GM23248 (cell line): ENCODE data around the gene NAA20. TPM values are rescaled to one million over a fixed set of nuclear protein-coding genes. Genes with fewer than 3 reads are reported as not detected.

Experiments
- DNase-seq: peaks from one replicate; pipeline ENCODE4 v3.0.0-alpha.2; 2015
- H2AFZ ChIP-seq: fragments of 200-600 bp; sonication (generic); 2 replicates; pipeline ENCODE4 v1.6.1; 2016; ENCODE audit warnings: antibody characterized with exemption
- H3F3A ChIP-seq: fragments of 200-600 bp; sonication (generic); 2 replicates; pipeline ENCODE4 v1.6.1; 2016; ENCODE audit warnings: mild to moderate bottlenecking, antibody characterized with exemption, mixed run types; ENCODE audit not compliant: insufficient read depth
- H3K27ac ChIP-seq: fragments of 200-600 bp; sonication (generic); 2 replicates; pipeline ENCODE4 v1.5.1; 2016; ENCODE audit warnings: mild to moderate bottlenecking
- H3K27me3 ChIP-seq: fragments of 200-600 bp; sonication (generic); replicated peaks from 2 replicates; pipeline ENCODE4 v1.6.1; 2016; ENCODE audit warnings: mild to moderate bottlenecking; ENCODE audit not compliant: insufficient read depth
- H3K36me3 ChIP-seq: fragments of 200-600 bp; sonication (generic); 2 replicates; pipeline ENCODE4 v1.6.1; 2016; ENCODE audit warnings: low read depth, mild to moderate bottlenecking
- H3K4me1 ChIP-seq: fragments of 200-600 bp; sonication (generic); 2 replicates; pipeline ENCODE4 v1.6.1; 2016; ENCODE audit warnings: mild to moderate bottlenecking; ENCODE audit not compliant: insufficient read depth
- H3K4me2 ChIP-seq: fragments of 200-600 bp; sonication (generic); one replicate; pipeline ENCODE4 v1.6.1; 2016; ENCODE audit warnings: mild to moderate bottlenecking; ENCODE audit not compliant: unreplicated experiment
- H3K4me3 ChIP-seq: fragments of 200-600 bp; sonication (generic); 2 replicates; pipeline ENCODE4 v1.5.1; 2016; ENCODE audit warnings: mild to moderate bottlenecking
- H3K79me2 ChIP-seq: fragments of 200-600 bp; sonication (generic); 2 replicates; pipeline ENCODE4 v1.6.1; 2016; ENCODE audit warnings: mild to moderate bottlenecking; ENCODE audit not compliant: insufficient read depth
- H3K9ac ChIP-seq: fragments of 200-600 bp; sonication (generic); 2 replicates; pipeline ENCODE4 v1.6.1; 2016; ENCODE audit warnings: mild to moderate bottlenecking
- H3K9me2 ChIP-seq: fragments of 200-600 bp; sonication (generic); 2 replicates; pipeline ENCODE4 v1.6.1; 2016; ENCODE audit warnings: mixed run types, mild to moderate bottlenecking, moderate library complexity; ENCODE audit not compliant: insufficient read depth
- H3K9me3 ChIP-seq: fragments of 200-600 bp; sonication (generic); one replicate; pipeline ENCODE4 v1.6.1; 2017; ENCODE audit warnings: low read depth
- H4K20me1 ChIP-seq: fragments of 200-600 bp; sonication (generic); 2 replicates; pipeline ENCODE4 v1.6.0; 2016; ENCODE audit not compliant: insufficient read depth
- EZH2 ChIP-seq: fragments of 200-600 bp; sonication (generic); IDR thresholded peaks from 2 replicates; pipeline ENCODE4 v1.6.1; 2018; ENCODE audit warnings: antibody characterized with exemption, mild to moderate bottlenecking; ENCODE audit not compliant: insufficient read depth, poor library complexity, severe bottlenecking
- EZH2phosphoT487 ChIP-seq: fragments of 200-600 bp; sonication (generic); IDR thresholded peaks from 2 replicates; pipeline ENCODE4 v1.6.1; 2018; ENCODE audit warnings: antibody characterized with exemption, moderate library complexity, mild to moderate bottlenecking, low read depth; ENCODE audit not compliant: insufficient read depth
- WGBS, 2 experiments: methylation state at CpG; one replicate each; pipeline ENCODE4 v1.1.6; 2015 to 2017; ENCODE audit warnings: low lambda C conversion rate in 2 of 2, low coverage in 1 of 2; ENCODE audit errors: missing lambda C conversion rate in 2 of 2; 5-methylcytosine and 5-hydroxymethylcytosine counted together
- in situ Hi-C: fragments of 300-500 bp; cut with MboI; formaldehyde crosslinking; loops from 2 replicates; pipeline ENCODE4 v1.15.0; 2020
- polyA plus RNA-seq: library from polyadenylated mRNA; unstranded; fragments of >200 nt; fragmentation: Nextera tagmentation; extraction: Ambion mirVana; gene quantifications from 2 replicates; pipeline ENCODE4 v1.2.1, GENCODE V29; 2016
- total RNA-seq: library from RNA; depleted of rRNA; stranded (reverse); fragments of >200 nt; shearing (Covaris generic); gene quantifications from 2 replicates; pipeline ENCODE4 v1.2.3, GENCODE V29; 2014

Gene NAA20
- total and polyA plus RNA-seq, 2 experiments from 2014 or later: 66.4 to 163 TPM

- peak; percentile 82 for DNase-seq
- Histone ChIP-seq H3K27ac (peak overlapping the region; percentile 96), H2AFZ (peak overlapping the region; percentile 32; the same call in 1 of the 2 replicates), H4K20me1 (no peaks in the 10 kb centered on the region), H3K9me3 (no peaks in the 10 kb centered on the region), H3K9me2 (no peaks in the 10 kb centered on the region), H3F3A (peaks cover 47% of the 10 kb centered on the region), H3K9ac (peak overlapping the region; percentile 96), H3K36me3 (peaks cover 3% of the 10 kb centered on the region; the same call in 1 of the 2 replicates), H3K4me3 (peak overlapping the region; percentile 95), H3K27me3 (no peaks in the 10 kb centered on the region), H3K4me2 (peak overlapping the region; percentile 94), H3K4me1 (peaks cover 33% of the 10 kb centered on the region), H3K79me2 (peaks cover 39% of the 10 kb centered on the region)
- 2 to 5% methylated on average over 7 of the region's 7 CpGs for WGBS, 2 experiments
- in situ Hi-C loops: no loop called here
- TF ChIP-seq EZH2 (no peak), EZH2phosphoT487 (no peak)
These were observed 43.1 kb upstream of the NAA20 start for GRCh38 chr20:19973961-19974629.

GRCh38 chr20:19974630-19975435 is 42.3 kb upstream of the NAA20 start:
- Histone ChIP-seq H4K20me1 (no peaks in the 10 kb centered on the region), H3K36me3 (peaks cover 8% of the 10 kb centered on the region; the same call in 1 of the 2 replicates), H3K9me2 (no peaks in the 10 kb centered on the region), H3F3A (peaks cover 55% of the 10 kb centered on the region), H3K9ac (peak overlapping the region; percentile 96), H3K4me2 (peak overlapping the region; percentile 94), H3K79me2 (peaks cover 46% of the 10 kb centered on the region), H2AFZ (peak overlapping the region; percentile 27; the same call in 1 of the 2 replicates), H3K27me3 (no peaks in the 10 kb centered on the region), H3K27ac (peak overlapping the region; percentile 96), H3K4me3 (peak overlapping the region; percentile 95), H3K4me1 (peaks cover 40% of the 10 kb centered on the region), H3K9me3 (no peaks in the 10 kb centered on the region)
- DNase-seq: peak; percentile 96
- in situ Hi-C loops: loop anchor here (25.0 kb wide), 1 partner anchor 188 kb away; no protein-coding TSS in a partner anchor
- TF ChIP-seq EZH2phosphoT487 (no peak), EZH2 (no peak)
- 1 to 2% methylated on average over 37 to 42 of the region's 44 CpGs for WGBS, 2 experiments

DNA sequence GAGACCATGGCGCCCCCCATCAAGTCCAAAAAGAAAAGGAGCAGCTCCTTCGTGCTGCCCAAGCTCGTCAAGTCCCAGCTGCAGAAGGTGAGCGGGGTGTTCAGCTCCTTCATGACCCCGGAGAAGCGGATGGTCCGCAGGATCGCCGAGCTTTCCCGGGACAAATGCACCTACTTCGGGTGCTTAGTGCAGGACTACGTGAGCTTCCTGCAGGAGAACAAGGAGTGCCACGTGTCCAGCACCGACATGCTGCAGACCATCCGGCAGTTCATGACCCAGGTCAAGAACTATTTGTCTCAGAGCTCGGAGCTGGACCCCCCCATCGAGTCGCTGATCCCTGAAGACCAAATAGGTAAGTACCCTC is 41.7 kb upstream of the NAA20 start:
- H3K79me2 ChIP-seq: peaks cover 52% of the 10 kb centered on the region
- H3F3A ChIP-seq: peaks cover 56% of the 10 kb centered on the region
- no peaks in the 10 kb centered on the region for H3K27me3 ChIP-seq
- peak overlapping the region; percentile 96 for H3K27ac ChIP-seq
- H3K9me3 ChIP-seq: no peaks in the 10 kb centered on the region
- no peaks in the 10 kb centered on the region for H4K20me1 ChIP-seq
- H3K9ac ChIP-seq: peak overlapping the region; percentile 96
- peaks cover 40% of the 10 kb centered on the region for H3K4me1 ChIP-seq
- peak; percentile 66 for DNase-seq
- H3K4me2 ChIP-seq: peak overlapping the region; percentile 94
- H3K9me2 ChIP-seq: no peaks in the 10 kb centered on the region
- 2 to 4% methylated on average over 17 to 18 of the region's 18 CpGs for WGBS, 2 experiments
- peaks cover 8% of the 10 kb centered on the region; the same call in 1 of the 2 replicates for H3K36me3 ChIP-seq
- H3K4me3 ChIP-seq: peak overlapping the region; percentile 95
- in situ Hi-C loops: loop anchor here (25.0 kb wide), 1 partner anchor 188 kb away; no protein-coding TSS in a partner anchor
- TF ChIP-seq EZH2phosphoT487 (no peak), EZH2 (no peak)
- no peak overlapping the region; the same call in 1 of the 2 replicates for H2AFZ ChIP-seq

- Histone ChIP-seq H4K20me1 (no peaks in the 10 kb centered on the region), H3K4me1 (peaks cover 44% of the 10 kb centered on the region), H2AFZ (no peak overlapping the region), H3K9ac (peak overlapping the region; percentile 96), H3K27me3 (no peaks in the 10 kb centered on the region), H3K79me2 (peaks cover 57% of the 10 kb centered on the region), H3K27ac (peak overlapping the region; percentile 96), H3F3A (peaks cover 60% of the 10 kb centered on the region), H3K4me3 (peak overlapping the region; percentile 95), H3K9me2 (no peaks in the 10 kb centered on the region), H3K36me3 (peaks cover 8% of the 10 kb centered on the region; the same call in 1 of the 2 replicates), H3K4me2 (peak overlapping the region; percentile 94), H3K9me3 (no peaks in the 10 kb centered on the region)
- WGBS, 2 experiments: 4 to 7% methylated on average over 9 of the region's 9 CpGs
- TF ChIP-seq EZH2phosphoT487 (no peak), EZH2 (no peak)
- in situ Hi-C loops: loop anchor here (25.0 kb wide), 1 partner anchor 189 kb away; no protein-coding TSS in a partner anchor
- DNase-seq: peak; percentile 58
These were observed 41.3 kb upstream of the NAA20 start for GRCh38 chr20:19975901-19976300.
